Measurements from ENCODE around the gene RNU2-1. TPM values are rescaled to one million over a fixed set of nuclear protein-coding genes. Genes with fewer than 3 reads are reported as not detected.
"Not testable (repeated sequence)": the region's sequence is repeated elsewhere in the genome, so short reads cannot be mapped to it uniquely, and the experiment has no call there.

The RNU2-1 gene
- total RNA-seq, 2 experiments from 2014 or later = 7,127 to 8,381 TPM

DNA sequence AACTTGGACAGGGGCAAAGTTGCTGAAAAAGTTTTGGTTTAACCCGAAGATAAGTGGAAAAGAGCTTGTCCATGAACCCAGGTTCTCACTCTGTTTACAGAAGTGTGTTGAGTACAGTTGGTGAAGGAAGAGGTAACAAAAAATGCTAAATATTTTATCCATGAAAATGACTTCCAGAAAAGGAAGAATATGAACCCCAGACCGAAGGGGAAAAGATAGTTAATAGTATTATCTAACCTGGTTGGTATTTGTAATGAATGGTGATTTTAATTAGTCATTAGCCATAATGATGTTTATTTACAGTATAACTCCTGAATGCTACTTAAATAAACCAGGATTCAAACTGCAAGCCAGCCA, 22.7 kb downstream of the RNU2-1 start:
- Mint-ChIP-seq H3K36me3 (peaks cover 14% of the 10 kb centered on the region), H3K27me3 (no peaks in the 10 kb centered on the region), H3K9me3 (no peaks in the 10 kb centered on the region), H3K4me3 (peak overlapping the region; percentile 98), H3K27ac (peak overlapping the region; percentile 94), H3K4me1 (peaks cover 18% of the 10 kb centered on the region)
- POLR2A ChIA-PET = interaction anchor here (0.6 to 10.4 kb wide), 12 partner anchors 9 to 273 kb away, joined by 3 to 221 read pairs (median 6); partner anchors contain the start of genes BRCA1, DHX8, NBR1 and RPL27
- no peak for ATAC-seq (ENCODE audit: low read depth)
- no peak for DNase-seq

- Mint-ChIP-seq H3K36me3 (peaks cover 11% of the 10 kb centered on the region), H3K4me1 (peaks cover 18% of the 10 kb centered on the region), H3K27me3 (no peaks in the 10 kb centered on the region), H3K9me3 (no peaks in the 10 kb centered on the region), H3K27ac (peak overlapping the region; percentile 94), H3K4me3 (peak overlapping the region; percentile 98)
- ATAC-seq (ENCODE audit: low read depth) (no peak), DNase-seq (no peak)
- POLR2A ChIA-PET = interaction anchor here (1.0 to 10.4 kb wide), 5 partner anchors 37 to 212 kb away, joined by 3 to 221 read pairs (median 11); partner anchors contain the start of genes NBR1 and RPL27
Measured at GRCh38 chr17:43210576-43210975, 23.2 kb downstream of the RNU2-1 start.

- H3K4me3 Mint-ChIP-seq; H3K9me3 Mint-ChIP-seq; POLR2A ChIA-PET; H3K27me3 Mint-ChIP-seq; DNase-seq; ATAC-seq (ENCODE audit: low read depth); H3K4me1 Mint-ChIP-seq; H3K27ac Mint-ChIP-seq: not testable (repeated sequence)
- peaks cover 31% of the 10 kb centered on the region for H3K36me3 Mint-ChIP-seq
Measured at GRCh38 chr17:43203013-43203412, 30.8 kb downstream of the RNU2-1 start.

DNA sequence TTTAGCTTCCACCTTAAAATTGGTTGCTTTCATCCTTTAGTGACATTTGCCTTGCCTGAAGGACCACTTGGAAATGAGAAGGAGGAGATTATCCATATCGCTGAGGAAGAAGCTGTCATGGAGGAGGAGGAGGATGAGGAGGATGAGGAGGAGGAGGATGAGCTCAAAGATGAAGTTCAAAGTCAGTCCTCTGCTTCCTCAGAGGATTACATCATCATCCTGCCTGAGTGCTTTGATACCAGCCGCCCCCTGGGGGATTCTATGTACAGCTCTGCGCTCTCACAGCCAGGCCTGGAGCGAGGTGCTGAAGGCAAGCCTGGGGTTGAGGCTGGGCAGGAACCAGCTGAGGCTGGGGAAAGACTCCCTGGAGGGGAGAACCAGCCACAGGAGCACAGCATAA, 33.6 kb downstream of the RNU2-1 start:
- POLR2A ChIA-PET = interaction anchor here (0.7 to 1.8 kb wide), 6 partner anchors 9 to 168 kb away, joined by 3 to 7 read pairs (median 4); partner anchors contain the start of gene TMEM106A
- ATAC-seq (ENCODE audit: low read depth) (no peak), DNase-seq (no peak)

DNA sequence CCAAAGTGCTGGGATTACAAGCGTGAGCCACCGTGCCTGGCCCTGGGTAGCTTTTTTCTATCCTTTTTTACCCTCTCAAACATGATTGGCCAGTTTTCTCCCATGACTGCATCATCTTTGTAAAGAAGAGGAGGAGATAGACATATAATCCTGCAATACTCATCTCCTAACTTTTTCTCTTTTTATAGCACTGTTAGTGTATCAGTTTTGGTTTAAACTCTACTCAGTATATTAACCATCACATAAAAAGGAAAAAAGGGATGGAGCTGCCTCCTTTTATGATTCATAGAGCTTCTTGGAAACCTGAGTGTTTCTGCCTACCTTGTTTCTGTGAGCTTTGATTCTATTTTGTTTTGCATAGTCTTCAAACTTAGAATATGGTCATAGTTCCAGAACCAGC, 34.1 kb downstream of the RNU2-1 start:
- H3K36me3 Mint-ChIP-seq = peaks cover 25% of the 10 kb centered on the region
- no peaks in the 10 kb centered on the region for H3K27me3 Mint-ChIP-seq
- DNase-seq (no peak), ATAC-seq (ENCODE audit: low read depth) (no peak)
- no peak overlapping the region for H3K4me3 Mint-ChIP-seq
- H3K4me1 Mint-ChIP-seq = peaks cover 5% of the 10 kb centered on the region
- POLR2A ChIA-PET = interaction anchor here (0.7 to 1.8 kb wide), 7 partner anchors 9 to 169 kb away, joined by 3 to 5 read pairs (median 4); partner anchors contain the start of gene TMEM106A
- no peaks in the 10 kb centered on the region for H3K9me3 Mint-ChIP-seq
- H3K27ac Mint-ChIP-seq = no peak overlapping the region

More for the DNA sequence above, 33.6 kb downstream of the RNU2-1 start:
- peaks cover 5% of the 10 kb centered on the region for H3K4me1 Mint-ChIP-seq
- H3K36me3 Mint-ChIP-seq = peaks cover 26% of the 10 kb centered on the region
- H3K27ac Mint-ChIP-seq = no peak overlapping the region
- H3K27me3 Mint-ChIP-seq = no peaks in the 10 kb centered on the region
- H3K9me3 Mint-ChIP-seq = no peaks in the 10 kb centered on the region
- H3K4me3 Mint-ChIP-seq = no peak overlapping the region

- H3K4me1 Mint-ChIP-seq = peaks cover 4% of the 10 kb centered on the region
- no peak overlapping the region for H3K4me3 Mint-ChIP-seq
- H3K27ac Mint-ChIP-seq = no peak overlapping the region
- H3K36me3 Mint-ChIP-seq = peaks cover 34% of the 10 kb centered on the region
- DNase-seq = no peak
- POLR2A ChIA-PET = no interaction called here
- H3K9me3 Mint-ChIP-seq = no peaks in the 10 kb centered on the region
- ATAC-seq (ENCODE audit: low read depth) = no peak
- H3K27me3 Mint-ChIP-seq = no peaks in the 10 kb centered on the region
Measured at GRCh38 chr17:43193251-43193650, 40.5 kb downstream of the RNU2-1 start.

- not testable (repeated sequence) for ATAC-seq (ENCODE audit: low read depth); H3K27me3 Mint-ChIP-seq; H3K27ac Mint-ChIP-seq; DNase-seq; H3K4me3 Mint-ChIP-seq; H3K9me3 Mint-ChIP-seq; H3K4me1 Mint-ChIP-seq
- H3K36me3 Mint-ChIP-seq = peaks cover 28% of the 10 kb centered on the region
- POLR2A ChIA-PET = interaction anchor here (0.5 to 0.7 kb wide), 2 partner anchors 13 to 608 kb away, joined by 3 to 4 read pairs; no protein-coding TSS in a partner anchor
Measured at GRCh38 chr17:43186656-43187055, 47.1 kb downstream of the RNU2-1 start.

DNA sequence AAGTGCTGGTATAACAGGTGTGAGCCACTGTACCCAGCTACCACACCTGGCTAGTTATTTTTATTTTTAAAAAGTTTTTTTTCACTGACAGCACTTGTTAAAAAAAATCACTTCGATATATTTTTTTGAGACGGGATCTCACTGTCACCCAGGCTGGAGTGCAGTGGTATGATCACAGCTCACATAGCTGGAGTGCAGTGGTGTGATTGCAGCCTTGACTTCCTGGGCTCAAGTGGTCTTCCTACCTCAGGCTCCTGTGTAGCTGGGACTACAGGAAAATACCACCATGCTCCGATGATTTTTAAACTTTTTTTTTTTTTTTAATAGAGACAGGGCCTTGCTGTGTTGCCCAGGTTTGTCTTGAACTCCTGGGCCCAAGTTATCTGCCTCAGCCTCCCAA, 49.9 kb downstream of the RNU2-1 start:
- POLR2A ChIA-PET = interaction anchor here (0.6 to 0.7 kb wide), 2 partner anchors 285 to 441 kb away, joined by 3 to 4 read pairs; no protein-coding TSS in a partner anchor
- Mint-ChIP-seq H3K4me3 (no peak overlapping the region), H3K27ac (no peak overlapping the region), H3K36me3 (peaks cover 18% of the 10 kb centered on the region), H3K27me3 (no peaks in the 10 kb centered on the region), H3K9me3 (peaks cover 1% of the 10 kb centered on the region), H3K4me1 (no peaks in the 10 kb centered on the region)
- no peak for DNase-seq
- no peak for ATAC-seq (ENCODE audit: low read depth)

Other genes with a start within 250 kb of the RNU2-1 start
- gene RPL27, start 235.6 kb downstream of the RNU2-1 start, total RNA-seq = 1,000 to 10,000 TPM; 1,039 to 1,066 TPM
- 10 to 100 TPM; 92.7 to 99.2 TPM for gene IFI35, start 227.2 kb downstream of the RNU2-1 start, total RNA-seq
- 10 to 100 TPM; 24.4 to 34.0 TPM for gene VAT1, start 211.6 kb downstream of the RNU2-1 start, total RNA-seq
- gene RND2, start 208.7 kb downstream of the RNU2-1 start, total RNA-seq = under 1 TPM in 1 of 2 experiments, not detected in 1; 0.14 TPM
- gene BRCA1, start 108.6 kb downstream of the RNU2-1 start, total RNA-seq = 10 to 100 TPM; 53.5 to 61.4 TPM
- gene NBR1, start 62.8 kb downstream of the RNU2-1 start, total RNA-seq = 10 to 100 TPM; 60.5 to 67.4 TPM
- gene TMEM106A, start 22.1 kb downstream of the RNU2-1 start, total RNA-seq = 10 to 100 TPM; 20.3 TPM
- gene CCDC200, start 5.4 kb downstream of the RNU2-1 start, total RNA-seq = under 1 TPM in 1 of 2 experiments, not detected in 1; 0.45 TPM
- gene ARL4D, start 165.0 kb upstream of the RNU2-1 start, total RNA-seq = 1 to 10 TPM; 2.2 to 2.4 TPM
- gene DHX8, start 250.0 kb upstream of the RNU2-1 start, total RNA-seq = 10 to 100 TPM; 60.6 to 62.9 TPM

Measured in activated naive CD8-positive, alpha-beta T cell treated with anti-CD3 and anti-CD28 coated beads, Interleukin-2, amount 10 ng/mL, durations not matched to agents 7 days and 5 days (primary cell).